ENCODE data around the gene N4BP2L2. TPM values are rescaled to one million over a fixed set of nuclear protein-coding genes. Genes with fewer than 3 reads are reported as not detected.
A peak's percentile ranks its signal among the peaks of the same experiment; 100 is the strongest.
"Not testable (repeated sequence)": the region's sequence is repeated elsewhere in the genome, so short reads cannot be mapped to it uniquely, and the experiment has no call there.

Gene N4BP2L2
- polyA plus RNA-seq: 114 TPM

DNA sequence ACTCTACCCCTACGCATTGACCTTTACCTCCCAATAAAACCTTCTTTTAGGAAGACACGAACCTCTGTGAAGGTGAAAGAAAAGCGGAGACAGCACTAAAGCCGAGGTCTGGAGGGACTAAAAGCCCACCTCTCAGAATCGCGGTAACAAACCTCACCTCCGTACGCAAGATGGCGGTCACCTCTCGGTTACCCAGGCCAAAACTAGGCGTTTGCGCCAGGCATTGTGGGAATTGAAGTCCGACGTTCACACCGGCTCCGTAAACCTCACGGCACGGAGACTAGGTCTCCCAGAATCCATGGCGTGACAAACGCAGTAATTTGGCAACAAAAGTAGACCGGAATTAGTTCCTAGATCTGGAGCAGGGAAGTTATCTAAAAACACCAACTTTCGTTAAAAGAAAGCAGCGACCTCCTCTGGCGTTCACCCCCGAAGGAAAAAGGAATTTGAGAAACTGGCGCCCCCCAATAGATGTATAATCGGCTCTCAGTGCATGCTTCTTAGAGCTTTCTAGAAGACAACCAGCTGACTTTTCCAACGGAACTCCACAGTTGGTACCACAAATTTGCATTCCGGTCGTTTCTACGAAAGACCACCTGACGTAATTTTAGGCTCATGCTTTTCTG lies at the start of gene N4BP2L2:
Gene N4BP2L2 (minus strand): TSS at position 175 of the 626 bp plus-strand sequence. CDS start 1,768 bp downstream, outside the sequence.
- Mint-ChIP-seq H3K9me3 (no peaks in the 10 kb centered on the region), H3K27me3 (no peaks in the 10 kb centered on the region), H3K4me3 (peak within 1 kb of the TSS; percentile 96 to 99 (median 98)), H3K4me1 (peaks cover 23 to 39% (median 35%) of the 10 kb centered on the region in 3 donors), H3K27ac (peak within 1 kb of the TSS; percentile 96 to 100 (median 100)), H3K36me3 (peaks cover 3% of the 10 kb centered on the region)

- Mint-ChIP-seq H3K36me3 (no peaks in the 10 kb centered on the region), H3K4me3 (peak overlapping the region; percentile 88 to 98 (median 94)), H3K27ac (peak overlapping the region; percentile 38 to 95 (median 91)), H3K27me3 (no peaks in the 10 kb centered on the region), H3K9me3 (no peaks in the 10 kb centered on the region), H3K4me1 (peaks cover 30 to 43% (median 36%) of the 10 kb centered on the region in 3 donors)
Observed at GRCh38 chr13:32587811-32588170, 49.2 kb upstream of the N4BP2L2 start.

DNA sequence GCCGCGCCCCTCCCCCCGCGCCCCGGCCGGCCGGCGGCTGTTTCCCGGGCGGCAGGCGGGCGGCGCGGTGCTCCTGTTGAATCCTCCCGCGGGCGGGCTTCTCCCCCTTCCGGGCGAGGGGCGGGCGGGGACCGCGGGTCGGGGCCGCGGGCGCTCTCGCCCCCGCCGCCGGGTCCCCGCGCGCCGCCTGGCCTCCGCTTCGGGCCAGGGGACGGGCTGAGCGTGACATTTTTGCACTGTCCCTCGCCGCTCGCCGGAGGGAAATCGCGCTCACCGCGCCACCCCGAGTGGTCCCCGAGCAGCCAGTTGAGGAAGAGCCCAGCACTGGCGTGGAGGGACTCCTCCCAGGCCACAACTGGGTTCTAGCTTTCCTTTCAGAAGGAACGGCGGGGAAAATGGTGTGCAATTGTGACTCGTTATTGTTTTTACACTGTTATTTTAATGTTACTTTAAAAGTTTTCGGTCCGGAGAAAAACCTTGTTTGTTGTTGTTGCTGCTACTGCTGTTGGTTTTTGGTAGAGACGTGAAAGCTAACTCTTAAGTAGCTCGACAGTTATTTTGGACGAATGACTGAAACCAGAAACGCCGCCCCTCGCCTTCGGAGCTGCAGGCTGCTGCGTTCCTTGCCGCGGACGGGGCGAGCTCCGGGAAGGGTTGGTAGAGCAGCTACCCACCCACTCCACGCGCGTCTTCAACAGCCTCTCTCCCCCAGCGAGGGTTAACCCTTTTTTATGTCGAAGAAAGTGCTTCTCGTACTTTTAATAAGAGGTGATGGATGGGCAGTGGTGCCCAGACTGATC lies 48.6 kb upstream of the N4BP2L2 start:
- peak overlapping the region; percentile 38 to 95 (median 91) for H3K27ac Mint-ChIP-seq
- H3K36me3 Mint-ChIP-seq: no peaks in the 10 kb centered on the region
- H3K27me3 Mint-ChIP-seq: no peaks in the 10 kb centered on the region
- H3K9me3 Mint-ChIP-seq: no peaks in the 10 kb centered on the region
- H3K4me3 Mint-ChIP-seq: peak overlapping the region; percentile 88 to 98 (median 94)
- H3K4me1 Mint-ChIP-seq: peaks cover 30 to 39% (median 32%) of the 10 kb centered on the region in 3 donors

DNA sequence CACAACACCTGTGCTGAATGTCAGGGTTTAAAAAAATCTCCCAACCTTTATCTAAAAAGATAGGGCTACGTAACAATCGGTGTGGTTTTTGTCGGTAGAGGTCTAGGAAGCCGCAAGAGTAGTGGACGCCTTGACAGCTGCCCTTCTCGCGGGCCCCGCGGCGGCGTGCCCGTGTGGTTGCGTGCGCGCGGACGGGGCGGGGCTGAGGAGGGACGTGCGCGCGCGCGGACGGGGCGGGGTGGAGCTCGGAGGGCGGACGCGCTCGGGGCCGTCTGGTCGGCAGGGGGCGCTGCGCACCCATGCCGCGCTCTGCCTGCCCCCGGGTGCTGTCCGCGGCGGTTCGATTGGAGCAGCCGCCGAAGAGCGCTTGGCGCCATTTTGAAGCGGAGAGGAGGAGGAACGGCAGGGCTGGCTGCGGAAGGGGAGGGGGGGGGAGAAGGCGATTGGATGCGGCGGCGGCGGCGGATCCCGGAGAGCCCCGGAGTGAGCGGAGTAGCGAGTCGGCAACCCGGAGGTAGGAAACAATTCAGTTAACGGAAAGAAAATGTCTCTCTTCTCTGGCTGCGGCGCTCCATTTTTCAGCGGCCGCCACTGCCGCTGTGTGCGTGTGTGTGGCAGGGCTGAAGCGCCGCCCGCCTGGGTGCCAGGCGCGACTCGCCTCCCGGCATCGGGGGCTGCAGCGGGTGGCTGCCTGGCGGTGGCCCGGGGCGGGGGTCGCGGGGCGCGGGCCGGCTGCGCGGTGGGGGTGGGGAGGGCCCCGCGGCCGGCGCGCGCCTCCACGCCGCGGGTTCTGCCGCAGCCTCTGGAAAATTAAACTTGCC lies 47.7 kb upstream of the N4BP2L2 start, which contains the start of gene PDS5B:
Gene PDS5B (plus strand): TSS at position 373 of the 821 bp plus-strand sequence. CDS start 62,321 bp downstream, outside the sequence.
- Mint-ChIP-seq H3K27me3 (no peaks in the 10 kb centered on the region), H3K4me3 (peak within 1 kb of the TSS; percentile 88 to 98 (median 94)), H3K4me1 (peaks cover 27 to 33% (median 28%) of the 10 kb centered on the region in 3 donors), H3K27ac (peak within 1 kb of the TSS; percentile 87 to 95 (median 93)), H3K9me3 (no peaks in the 10 kb centered on the region), H3K36me3 (no peaks in the 10 kb centered on the region)

DNA sequence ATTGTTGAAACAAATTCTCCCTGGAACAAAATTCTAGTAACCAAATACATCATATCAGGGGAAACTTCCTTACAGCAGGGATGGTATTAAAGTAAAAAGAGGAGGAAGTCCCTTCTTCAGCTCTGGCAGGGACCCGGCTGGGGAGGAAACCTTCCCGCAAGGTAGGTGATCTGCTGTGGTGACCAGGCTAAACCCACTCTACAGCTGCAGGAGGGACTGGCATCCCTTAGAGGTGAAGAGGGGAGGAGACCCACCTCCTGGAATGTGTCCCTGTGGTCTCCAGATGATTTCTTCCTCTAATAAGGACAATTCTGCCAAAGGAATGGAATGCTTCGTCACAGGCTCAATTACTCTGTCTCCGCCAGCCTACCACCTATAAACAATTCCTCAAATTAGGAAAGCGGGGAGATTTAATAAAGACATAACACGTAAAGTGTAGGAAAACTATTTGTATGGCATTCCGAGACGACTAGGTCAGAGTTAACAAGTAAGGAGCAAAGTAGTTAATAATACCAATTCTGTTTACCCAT lies 47.0 kb upstream of the N4BP2L2 start:
- H3K36me3 Mint-ChIP-seq: no peaks in the 10 kb centered on the region
- H3K4me3 Mint-ChIP-seq: peak overlapping the region; percentile 86 to 94 (median 90)
- no peaks in the 10 kb centered on the region for H3K9me3 Mint-ChIP-seq
- H3K27me3 Mint-ChIP-seq: no peaks in the 10 kb centered on the region
- H3K27ac Mint-ChIP-seq: peak overlapping the region in 2 of 3 donors; percentile 67 to 93
- peaks cover 26 to 32% (median 27%) of the 10 kb centered on the region in 3 donors for H3K4me1 Mint-ChIP-seq

- Mint-ChIP-seq H3K4me3 (peak overlapping the region in 1 of 4 donors; percentile 49), H3K36me3 (no peaks in the 10 kb centered on the region), H3K4me1 (peaks cover 5 to 12% (median 7%) of the 10 kb centered on the region in 3 donors), H3K9me3 (peaks cover 0 to 3% (median 0%) of the 10 kb centered on the region in 3 donors), H3K27ac (no peak overlapping the region), H3K27me3 (no peaks in the 10 kb centered on the region)
Observed at GRCh38 chr13:32582991-32583390, 44.4 kb upstream of the N4BP2L2 start.

DNA sequence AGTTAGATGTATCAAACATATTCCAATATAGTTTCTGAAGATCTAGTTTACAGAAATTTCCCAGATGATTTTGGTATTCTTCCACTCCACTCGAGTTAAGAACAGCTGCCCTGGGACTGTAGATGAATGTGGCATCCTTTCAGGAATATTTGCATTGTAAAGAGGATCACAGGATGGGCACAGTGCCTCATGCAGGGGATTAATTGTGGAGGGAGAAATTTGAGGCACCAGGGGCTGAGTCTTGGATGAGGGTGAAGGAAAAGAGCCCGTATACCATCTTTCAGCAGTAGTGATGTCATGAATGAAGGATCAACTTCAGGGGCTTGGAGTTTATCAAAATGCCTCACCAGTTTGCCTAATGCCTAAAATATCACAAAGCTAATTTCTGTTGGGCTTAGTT lies 43.7 kb upstream of the N4BP2L2 start:
- Mint-ChIP-seq H3K9me3 (peaks cover 1 to 6% (median 3%) of the 10 kb centered on the region in 3 donors), H3K27ac (no peak overlapping the region), H3K27me3 (no peaks in the 10 kb centered on the region), H3K36me3 (no peaks in the 10 kb centered on the region), H3K4me1 (peaks cover under 1 to 8% (median 2%) of the 10 kb centered on the region in 3 donors), H3K4me3 (no peak overlapping the region)

DNA sequence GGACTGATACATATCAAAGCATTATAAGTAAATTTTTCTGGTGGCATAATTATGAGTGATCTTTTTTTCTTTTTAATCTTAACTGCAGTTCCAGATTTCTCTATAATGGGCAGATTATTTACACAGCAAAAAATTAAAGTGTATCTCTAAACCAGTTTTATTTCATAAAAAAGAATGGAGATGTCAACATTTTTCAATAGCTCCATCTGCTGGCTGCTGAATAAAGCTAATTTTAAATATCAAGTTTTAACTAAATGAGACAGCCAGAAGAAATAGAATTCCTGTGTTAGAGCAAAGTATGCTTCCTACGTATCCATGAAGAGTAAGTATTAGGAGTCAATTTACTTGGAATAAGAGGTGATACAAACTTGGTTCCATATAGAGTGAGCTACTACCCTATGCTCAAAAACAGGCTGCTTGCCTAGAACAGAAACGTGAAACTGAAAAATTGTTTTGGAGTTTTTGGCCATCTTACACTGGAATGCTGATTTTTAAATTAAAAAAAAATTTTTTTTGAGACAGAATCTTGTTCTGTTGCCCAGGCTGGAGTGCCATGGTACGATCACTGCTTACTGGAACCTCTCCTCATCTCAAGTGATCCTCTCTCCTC lies 42.7 kb upstream of the N4BP2L2 start:
- Mint-ChIP-seq H3K4me1 (peaks cover 0 to 8% (median 2%) of the 10 kb centered on the region in 3 donors), H3K27me3 (no peaks in the 10 kb centered on the region), H3K36me3 (no peaks in the 10 kb centered on the region), H3K27ac (no peak overlapping the region), H3K9me3 (peaks cover 2 to 12% (median 11%) of the 10 kb centered on the region in 3 donors), H3K4me3 (no peak overlapping the region)

- Mint-ChIP-seq H3K27me3 (no peaks in the 10 kb centered on the region), H3K9me3 (peaks cover 2 to 16% (median 11%) of the 10 kb centered on the region in 3 donors), H3K27ac (no peak overlapping the region), H3K36me3 (peaks cover 4% of the 10 kb centered on the region), H3K4me3 (no peak overlapping the region), H3K4me1 (no peaks in the 10 kb centered on the region)
Observed at GRCh38 chr13:32577032-32577431, 38.4 kb upstream of the N4BP2L2 start.

DNA sequence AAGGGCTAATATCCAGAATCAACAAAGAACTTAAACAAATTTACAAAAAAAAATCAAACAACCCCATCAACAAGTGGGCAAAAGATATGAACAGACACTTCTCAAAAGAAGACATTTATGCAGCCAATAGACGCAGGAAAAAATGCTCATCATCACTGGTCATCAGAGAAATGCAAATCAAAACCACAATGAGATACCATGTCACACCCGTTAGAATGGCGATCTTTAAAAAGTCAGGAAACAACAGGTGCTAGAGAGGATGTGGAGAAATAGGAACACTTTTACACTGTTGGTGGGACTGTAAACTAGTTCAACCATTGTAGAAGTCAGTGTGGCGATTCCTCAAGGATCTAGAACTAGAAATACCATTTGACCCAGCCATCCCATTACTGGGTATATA lies 37.1 kb upstream of the N4BP2L2 start:
- not testable (repeated sequence) for H3K4me3 Mint-ChIP-seq, H3K4me1 Mint-ChIP-seq, H3K27ac Mint-ChIP-seq, H3K36me3 Mint-ChIP-seq, H3K27me3 Mint-ChIP-seq
- peaks cover 2 to 16% (median 11%) of the 10 kb centered on the region in 3 donors for H3K9me3 Mint-ChIP-seq

GRCh38 chr13:32560842-32561241 lies 22.2 kb upstream of the N4BP2L2 start:
- H3K36me3 Mint-ChIP-seq, H3K4me3 Mint-ChIP-seq, H3K27me3 Mint-ChIP-seq, H3K27ac Mint-ChIP-seq, H3K4me1 Mint-ChIP-seq: not testable (repeated sequence)
- H3K9me3 Mint-ChIP-seq: peaks cover 3 to 17% (median 11%) of the 10 kb centered on the region in 3 donors

GRCh38 chr13:32555613-32556012 lies 17.0 kb upstream of the N4BP2L2 start:
- Mint-ChIP-seq H3K27me3 (peaks cover 3% of the 10 kb centered on the region), H3K27ac (no peak overlapping the region), H3K4me1 (peaks cover 0 to 4% (median 0%) of the 10 kb centered on the region in 3 donors), H3K4me3 (no peak overlapping the region), H3K9me3 (peaks cover 2 to 3% (median 2%) of the 10 kb centered on the region in 3 donors), H3K36me3 (peaks cover 1% of the 10 kb centered on the region)

GRCh38 chr13:32553720-32554119 lies 15.1 kb upstream of the N4BP2L2 start:
- H3K27me3 Mint-ChIP-seq: peaks cover 1% of the 10 kb centered on the region
- H3K36me3 Mint-ChIP-seq: peaks cover 1% of the 10 kb centered on the region
- peaks cover 0 to 3% (median 2%) of the 10 kb centered on the region in 3 donors for H3K4me1 Mint-ChIP-seq
- H3K9me3 Mint-ChIP-seq: no peaks in the 10 kb centered on the region
- no peak overlapping the region for H3K27ac Mint-ChIP-seq
- H3K4me3 Mint-ChIP-seq: no peak overlapping the region

- Mint-ChIP-seq H3K4me1 (peaks cover 9 to 11% (median 11%) of the 10 kb centered on the region in 3 donors), H3K27ac (no peak overlapping the region), H3K27me3 (peaks cover 2% of the 10 kb centered on the region), H3K4me3 (no peak overlapping the region), H3K9me3 (no peaks in the 10 kb centered on the region), H3K36me3 (peaks cover 1% of the 10 kb centered on the region)
Observed at GRCh38 chr13:32549788-32550187, 11.2 kb upstream of the N4BP2L2 start.

Data from IgD-negative memory B cell (primary cell).